ENCODE results near the gene CADPS2. TPM values are rescaled to one million over a fixed set of nuclear protein-coding genes. Genes with fewer than 3 reads are reported as not detected.

CADPS2 gene
- total and polyA plus RNA-seq, 2 of the 8 experiments (the other 6 are each of a cell fraction or from before 2014, with no cell fraction given): 8.9 to 22.3 TPM

GRCh38 chr7:122488241-122488640, 398.0 kb downstream of the CADPS2 start:
- Histone ChIP-seq H2BK5ac (ENCODE audit: low read depth, low read length) (no peak overlapping the region), H4K5ac (ENCODE audit: insufficient read length, low read depth, low read length) (no peak overlapping the region), H4K8ac (ENCODE audit: extremely low read depth, insufficient read depth, low read length) (no peak overlapping the region), H4K20me1 (replicated peaks in 1 of 2; ENCODE audit: control insufficient read depth in 1 of 2, insufficient read depth in 2 of 2, low read length in 2 of 2) (no peaks in the 10 kb centered on the region), H3K79me1 (ENCODE audit: low read depth, low read length) (no peaks in the 10 kb centered on the region), H3K23ac (ENCODE audit: insufficient read length) (no peak overlapping the region), H2BK15ac (ENCODE audit: low read length) (no peak overlapping the region), H4K91ac (replicated peaks; ENCODE audit: insufficient read length, low read length) (no peak overlapping the region), H3K4me3 (ENCODE audit: extremely low read depth in 1 of 4, insufficient read depth in 2 of 4, low read depth in 3 of 4, low read length in 4 of 4) (no peak overlapping the region), H3K36me3 (ENCODE audit: control insufficient read depth in 2 of 4, insufficient read depth in 4 of 4, low read length in 3 of 4) (no peaks in the 10 kb centered on the region; a peak in 1 of 8 replicates), H2BK20ac (ENCODE audit: low read length) (no peak overlapping the region), H2AK5ac (ENCODE audit: low read depth, low read length) (no peak overlapping the region), H3K4me1 (replicated peaks in 1 of 4; ENCODE audit: control insufficient read depth in 3 of 4, insufficient read depth in 4 of 4, low read length in 3 of 4) (no peaks in the 10 kb centered on the region), H3K79me2 (ENCODE audit: control insufficient read depth in 1 of 2, insufficient read depth in 2 of 2, low read length in 2 of 2) (no peaks in the 10 kb centered on the region), H3K27me3 (replicated peaks in 1 of 4; ENCODE audit: control insufficient read depth in 3 of 4, extremely low read depth in 1 of 4, insufficient read depth in 3 of 4, low read length in 3 of 4) (no peaks in the 10 kb centered on the region), H3K9me3 (ENCODE audit: insufficient read depth in 2 of 2, low read depth in 1 of 2, low read length in 1 of 2) (no peaks in the 10 kb centered on the region), H3K56ac (replicated peaks; ENCODE audit: insufficient read length, low read depth, low read length) (no peak overlapping the region), H3K14ac (ENCODE audit: insufficient read length) (no peak overlapping the region), H3K9ac (replicated peaks in 1 of 4; ENCODE audit: extremely low read depth in 1 of 4, low read depth in 3 of 4, low read length in 3 of 4) (no peak overlapping the region), H3K27ac (ENCODE audit: low read depth, low read length) (no peak overlapping the region), H2BK12ac (ENCODE audit: low read depth, low read length) (no peak overlapping the region), H3K18ac (ENCODE audit: extremely low read depth, low read length) (no peak overlapping the region), H2AFZ (ENCODE audit: low read length) (no peak overlapping the region), H3K23me2 (ENCODE audit: low read depth, low read length) (no peaks in the 10 kb centered on the region), H3K4ac (replicated peaks; ENCODE audit: insufficient read length, low read depth, low read length) (no peak overlapping the region), H3K4me2 (ENCODE audit: insufficient read depth in 1 of 2, low read depth in 2 of 2, low read length in 2 of 2) (no peak overlapping the region), H2BK120ac (replicated peaks; ENCODE audit: low read depth, low read length) (no peak overlapping the region)
- no peak for TF ChIP-seq CEBPB (IDR thresholded peaks at IDR 0.05; ENCODE audit: low read depth, low read length)
- TF ChIP-seq RFX5 (IDR thresholded peaks at IDR 0.05; ENCODE audit: borderline replicate concordance, low read depth, low read length): no peak
- no peak for TF ChIP-seq CREB1 (IDR thresholded peaks at IDR 0.05)
- no peak for TF ChIP-seq CBX5 (IDR thresholded peaks at IDR 0.05; ENCODE audit: low read depth, low read length)
- no peak for TF ChIP-seq SP1 (IDR thresholded peaks at IDR 0.05; ENCODE audit: low read depth, low read length)
- no peak for TF ChIP-seq SIRT6 (IDR thresholded peaks at IDR 0.05; ENCODE audit: low read length)
- TF ChIP-seq TBP (IDR thresholded peaks at IDR 0.05; ENCODE audit: low read depth, low read length): no peak
- no peak for TF ChIP-seq PHF8 (conservative IDR thresholded peaks at IDR 0.05; ENCODE audit: low read depth, low read length)
- TF ChIP-seq, protein P1, sequence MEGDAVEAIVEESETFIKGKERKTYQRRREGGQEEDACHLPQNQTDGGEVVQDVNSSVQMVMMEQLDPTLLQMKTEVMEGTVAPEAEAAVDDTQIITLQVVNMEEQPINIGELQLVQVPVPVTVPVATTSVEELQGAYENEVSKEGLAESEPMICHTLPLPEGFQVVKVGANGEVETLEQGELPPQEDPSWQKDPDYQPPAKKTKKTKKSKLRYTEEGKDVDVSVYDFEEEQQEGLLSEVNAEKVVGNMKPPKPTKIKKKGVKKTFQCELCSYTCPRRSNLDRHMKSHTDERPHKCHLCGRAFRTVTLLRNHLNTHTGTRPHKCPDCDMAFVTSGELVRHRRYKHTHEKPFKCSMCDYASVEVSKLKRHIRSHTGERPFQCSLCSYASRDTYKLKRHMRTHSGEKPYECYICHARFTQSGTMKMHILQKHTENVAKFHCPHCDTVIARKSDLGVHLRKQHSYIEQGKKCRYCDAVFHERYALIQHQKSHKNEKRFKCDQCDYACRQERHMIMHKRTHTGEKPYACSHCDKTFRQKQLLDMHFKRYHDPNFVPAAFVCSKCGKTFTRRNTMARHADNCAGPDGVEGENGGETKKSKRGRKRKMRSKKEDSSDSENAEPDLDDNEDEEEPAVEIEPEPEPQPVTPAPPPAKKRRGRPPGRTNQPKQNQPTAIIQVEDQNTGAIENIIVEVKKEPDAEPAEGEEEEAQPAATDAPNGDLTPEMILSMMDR (IDR thresholded peaks at IDR 0.05; ENCODE audit: control extremely low read depth in 1 of 3, insufficient read depth in 1 of 3, low read depth in 1 of 3, low read length in 3 of 3): no peak
- TF ChIP-seq NRF1 (IDR thresholded peaks at IDR 0.05; ENCODE audit: low read depth, low read length): no peak
- no peak for TF ChIP-seq ATF2 (IDR thresholded peaks at IDR 0.05; ENCODE audit: low read length)
- no peak for DNase-seq (ENCODE audit: low read depth in 1 of 2, low spot score in 2 of 2)
- 79% methylated on average over 3 of the region's 3 CpGs; no CpG with 5 or more reads in 1 of the 2 experiments for WGBS, 2 experiments (ENCODE audit: extremely low coverage in 1 of 2, insufficient coverage in 1 of 2, insufficient read length in 1 of 2, insufficient replicate concordance in 2 of 2, low coverage in 1 of 2, low lambda C conversion rate in 2 of 2, missing lambda C conversion rate in 1 of 2)
- ChIA-PET CTCF (ENCODE audit: partially characterized antibody) (interaction anchor here (0.6 kb wide), 1 partner anchor 255 kb away, joined by 4 read pairs; no protein-coding TSS in a partner anchor), POLR2A (ENCODE audit: partially characterized antibody) (interaction anchor here (0.9 to 1.2 kb wide), 2 partner anchors 10 to 13 kb away, joined by 3 read pairs; no protein-coding TSS in a partner anchor)
- peak; percentile 36 for FAIRE-seq

Data from H1 (cell line).